Gastroesophageal sphincter (tissue), 3 donors: ENCODE results near the gene KHDRBS2.

ENCODE experiments used
- CTCF ChIP-seq, 4 experiments: fragments of 200-600 bp in 2 of 4; fragments of 450-650 bp in 2 of 4; sonication (generic) in 1 of 4; IDR thresholded peaks; one replicate each; pipeline ENCODE4 v1.5.1; 2017 to 2019; ENCODE audit warnings: antibody characterized with exemption in 4 of 4, mild to moderate bottlenecking in 2 of 4, moderate library complexity in 2 of 4
- EP300 ChIP-seq: sonication (generic); formaldehyde crosslinking; IDR thresholded peaks from one replicate; pipeline ENCODE4 v1.6.1; 2017; ENCODE audit warnings: antibody characterized with exemption, mild to moderate bottlenecking
- POLR2A ChIP-seq, 2 donors: fragments of 450-650 bp; IDR thresholded peaks; one replicate each; pipeline ENCODE4 v1.6.1; 2017; ENCODE audit warnings: antibody characterized with exemption in 2 of 2, mild to moderate bottlenecking in 2 of 2, moderate library complexity in 1 of 2
- POLR2AphosphoS5 ChIP-seq: sonication (generic); formaldehyde crosslinking; IDR thresholded peaks from one replicate; pipeline ENCODE4 v1.6.1; 2017; ENCODE audit warnings: antibody characterized with exemption

- TF ChIP-seq CTCF (IDR thresholded peaks at IDR 0.05) (no peak), POLR2AphosphoS5 (no peak), POLR2A (IDR thresholded peaks at IDR 0.05) (no peak), EP300 (no peak)
These were observed 240.5 kb downstream of the KHDRBS2 start for GRCh38 chr6:62045502-62045901.
